HFFc6 (cell line): ENCODE measurements around the gene FILIP1L. TPM values are rescaled to one million over a fixed set of nuclear protein-coding genes. Genes with fewer than 3 reads are reported as not detected.

Experiments
- DNase-seq: peaks from one replicate; pipeline ENCODE4 v3.0.0-alpha.2; 2018
- H3K27ac Mint-ChIP-seq: 2 replicates; pipeline ENCODE4 v1.8.0; 2020; ENCODE audit warnings: mild to moderate bottlenecking, mixed read lengths
- H3K27me3 Mint-ChIP-seq: 2 replicates; pipeline ENCODE4 v1.8.0; 2021; ENCODE audit warnings: mild to moderate bottlenecking, moderate library complexity, mixed read lengths; ENCODE audit not compliant: insufficient read depth
- H3K36me3 Mint-ChIP-seq: 2 replicates; pipeline ENCODE4 v1.8.0; 2021; ENCODE audit warnings: low read depth, mixed read lengths
- H3K4me1 Mint-ChIP-seq: 2 replicates; pipeline ENCODE4 v1.8.0; 2020; ENCODE audit warnings: low read depth, mixed read lengths
- H3K4me3 Mint-ChIP-seq: 2 replicates; pipeline ENCODE4 v1.8.0; 2020; ENCODE audit warnings: mild to moderate bottlenecking, moderate library complexity, mixed read lengths
- H3K9me3 Mint-ChIP-seq: 2 replicates; pipeline ENCODE4 v1.8.0; 2020; ENCODE audit warnings: mild to moderate bottlenecking, mixed read lengths
- CTCF ChIP-seq: fragments of 200-600 bp; sonication (generic); IDR thresholded peaks from 2 replicates; pipeline ENCODE4 v1.5.0; 2021; ENCODE audit warnings: antibody characterized with exemption, mild to moderate bottlenecking
- total RNA-seq, 6 experiments: library from RNA; stranded (reverse); fragmentation: NEBNext Ultra II Directional; extraction: Animal tissue kit (Norgen Biotek cat#: 25700); gene quantifications; 2 replicates in 1 of 6; 3 replicates in 5 of 6; pipeline ENCODE4 v1.2.3, GENCODE V29; 2021

FILIP1L gene
- total RNA-seq, 6 experiments from 2014 or later, result 37.8 to 54.7 (median 48.2) TPM

GRCh38 chr3:99867594-99868310 is 246.5 kb downstream of the FILIP1L start:
- no peak for DNase-seq
- Mint-ChIP-seq H3K4me1 (peaks cover 100% of the 10 kb centered on the region), H3K4me3 (no peak overlapping the region), H3K27ac (peak overlapping the region; percentile 92), H3K36me3 (peaks cover 92% of the 10 kb centered on the region), H3K9me3 (no peaks in the 10 kb centered on the region), H3K27me3 (no peaks in the 10 kb centered on the region; the same call in 1 of the 2 replicates)
- TF ChIP-seq CTCF, result no peak

GRCh38 chr3:99866261-99866761 is 248.0 kb downstream of the FILIP1L start:
- DNase-seq, result peak; percentile 69
- H3K4me1 Mint-ChIP-seq, result peaks cover 100% of the 10 kb centered on the region
- peak overlapping the region; percentile 47 for H3K4me3 Mint-ChIP-seq
- no peaks in the 10 kb centered on the region; the same call in 1 of the 2 replicates for H3K27me3 Mint-ChIP-seq
- peak overlapping the region; percentile 92 for H3K27ac Mint-ChIP-seq
- no peak for TF ChIP-seq CTCF
- H3K36me3 Mint-ChIP-seq, result peaks cover 86% of the 10 kb centered on the region
- H3K9me3 Mint-ChIP-seq, result no peaks in the 10 kb centered on the region

GRCh38 chr3:99865321-99865720 is 249.0 kb downstream of the FILIP1L start:
- DNase-seq, result no peak
- H3K4me1 Mint-ChIP-seq, result peaks cover 100% of the 10 kb centered on the region
- H3K4me3 Mint-ChIP-seq, result no peak overlapping the region
- peak overlapping the region; percentile 77 for H3K27ac Mint-ChIP-seq
- TF ChIP-seq CTCF, result no peak
- H3K9me3 Mint-ChIP-seq, result no peaks in the 10 kb centered on the region
- H3K36me3 Mint-ChIP-seq, result peaks cover 84% of the 10 kb centered on the region
- H3K27me3 Mint-ChIP-seq, result no peaks in the 10 kb centered on the region; the same call in 1 of the 2 replicates

GRCh38 chr3:99864289-99864688 is 250.0 kb downstream of the FILIP1L start:
- H3K36me3 Mint-ChIP-seq, result peaks cover 81% of the 10 kb centered on the region
- no peak overlapping the region for H3K4me3 Mint-ChIP-seq
- no peaks in the 10 kb centered on the region; the same call in 1 of the 2 replicates for H3K27me3 Mint-ChIP-seq
- no peaks in the 10 kb centered on the region for H3K9me3 Mint-ChIP-seq
- no peak for TF ChIP-seq CTCF
- H3K27ac Mint-ChIP-seq, result peak overlapping the region; percentile 68; the same call in 1 of the 2 replicates
- no peak for DNase-seq
- peaks cover 100% of the 10 kb centered on the region for H3K4me1 Mint-ChIP-seq

- Mint-ChIP-seq H3K9me3 (no peaks in the 10 kb centered on the region), H3K4me1 (peaks cover 100% of the 10 kb centered on the region), H3K4me3 (no peak overlapping the region), H3K27me3 (no peaks in the 10 kb centered on the region; the same call in 1 of the 2 replicates), H3K27ac (peak overlapping the region; percentile 80), H3K36me3 (peaks cover 81% of the 10 kb centered on the region)
- no peak for TF ChIP-seq CTCF
- no peak for DNase-seq
These were observed 250.7 kb downstream of the FILIP1L start for GRCh38 chr3:99863588-99863987.
